Right hindlimb (tissue), 1 donor: ENCODE measurements around the gene DPP6.

Experiments used
- DNase-seq: peaks from one replicate; pipeline ENCODE4 v3.0.0-alpha.2; 2018

The DPP6 gene

GRCh38 chr7:154853063-154853726, 801.0 kb downstream of the DPP6 start:
- DNase-seq, result no peak

GRCh38 chr7:154853727-154854095, 801.5 kb downstream of the DPP6 start:
- DNase-seq, result no peak

GRCh38 chr7:154854836-154855235, 802.6 kb downstream of the DPP6 start:
- no peak for DNase-seq

- DNase-seq, result no peak
Observed at GRCh38 chr7:154855366-154855765, 803.2 kb downstream of the DPP6 start.

- no peak for DNase-seq
Observed at GRCh38 chr7:154856733-154857132, 804.5 kb downstream of the DPP6 start.

GRCh38 chr7:154857240-154857639, 805.0 kb downstream of the DPP6 start:
- no peak for DNase-seq

- DNase-seq, result no peak
Observed at GRCh38 chr7:154857728-154858681, 805.8 kb downstream of the DPP6 start.

GRCh38 chr7:154858836-154859537, 806.8 kb downstream of the DPP6 start:
- DNase-seq, result no peak

- no peak for DNase-seq
Observed at GRCh38 chr7:154859747-154860620, 807.8 kb downstream of the DPP6 start.

- DNase-seq, result no peak
Observed at GRCh38 chr7:154860621-154861375, 808.6 kb downstream of the DPP6 start.

- DNase-seq, result no peak
Observed at GRCh38 chr7:154861589-154861988, 809.4 kb downstream of the DPP6 start.

GRCh38 chr7:154862153-154862791, 810.1 kb downstream of the DPP6 start:
- no peak for DNase-seq

- no peak for DNase-seq
Observed at GRCh38 chr7:154863766-154864522, 811.7 kb downstream of the DPP6 start.

- DNase-seq, result no peak
Observed at GRCh38 chr7:154864523-154864891, 812.3 kb downstream of the DPP6 start.

GRCh38 chr7:154865984-154866685, 813.9 kb downstream of the DPP6 start:
- no peak for DNase-seq

GRCh38 chr7:154867068-154867467, 814.9 kb downstream of the DPP6 start:
- DNase-seq, result no peak

GRCh38 chr7:154868921-154869320, 816.7 kb downstream of the DPP6 start:
- DNase-seq, result no peak

- DNase-seq, result no peak
Observed at GRCh38 chr7:154869436-154869835, 817.2 kb downstream of the DPP6 start.

- DNase-seq, result no peak
Observed at GRCh38 chr7:154871507-154871906, 819.3 kb downstream of the DPP6 start.
